HG02852 (cell line): ENCODE results near the gene CKAP2L.

Experiments used
- ATAC-seq: cut with Tn5 transposase; IDR thresholded peaks from one replicate; pipeline ENCODE4 v1.9.1; 2021; ENCODE audit warnings: mild to moderate bottlenecking, moderate library complexity; ENCODE audit not compliant: unreplicated experiment

CKAP2L gene

DNA sequence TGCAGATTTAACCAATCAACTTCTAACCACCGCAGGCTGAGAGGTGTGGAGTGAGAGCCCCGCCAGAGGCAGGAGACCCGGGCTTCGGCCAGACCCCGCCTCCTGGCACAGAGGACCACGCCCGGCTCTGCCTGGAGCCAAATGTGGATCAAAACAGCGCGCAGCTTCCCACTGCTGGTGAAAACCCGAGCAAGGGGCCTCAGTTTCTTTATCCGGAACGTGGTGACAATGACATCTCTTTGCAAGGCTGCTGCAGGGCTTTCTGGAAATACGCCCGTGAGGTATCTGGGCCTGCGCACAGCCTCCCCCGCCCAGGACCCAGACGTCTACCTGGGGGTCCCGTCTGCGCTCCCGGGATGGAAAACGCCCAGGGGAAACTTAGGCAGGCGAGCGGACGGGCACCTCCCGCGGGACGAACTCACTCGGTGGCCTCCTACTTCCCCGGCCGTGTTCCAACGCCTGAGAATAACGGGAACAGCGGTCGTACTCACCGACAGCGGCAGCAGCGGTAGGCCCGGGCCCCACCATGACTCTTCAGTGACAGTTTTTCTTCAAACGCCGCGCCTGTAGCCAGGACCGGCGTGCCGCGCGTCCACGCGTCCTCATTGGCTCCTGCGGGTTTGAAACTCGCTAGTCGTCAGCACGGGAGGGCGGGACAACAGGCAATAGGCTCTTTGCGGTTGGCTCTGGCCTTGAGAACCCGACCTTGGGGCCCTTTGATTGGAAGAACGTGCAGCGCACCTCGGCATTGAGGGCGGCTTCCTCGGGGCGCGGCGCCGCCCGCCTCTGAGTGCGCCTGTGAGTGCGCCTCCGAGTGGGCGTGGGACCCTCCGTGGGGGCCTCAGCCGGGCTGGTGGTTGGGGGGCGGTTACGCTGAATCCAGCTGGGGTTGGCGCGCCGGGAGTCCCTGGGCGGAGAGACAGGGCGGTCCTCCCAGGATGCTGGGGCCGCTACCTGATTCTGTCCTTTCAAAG lies at the start of gene CKAP2L:
Gene CKAP2L (minus strand): TSS at position 539 of the 974 bp plus-strand sequence. CDS start 11 bp downstream, at position 528.
- ATAC-seq: peak; percentile 95

DNA sequence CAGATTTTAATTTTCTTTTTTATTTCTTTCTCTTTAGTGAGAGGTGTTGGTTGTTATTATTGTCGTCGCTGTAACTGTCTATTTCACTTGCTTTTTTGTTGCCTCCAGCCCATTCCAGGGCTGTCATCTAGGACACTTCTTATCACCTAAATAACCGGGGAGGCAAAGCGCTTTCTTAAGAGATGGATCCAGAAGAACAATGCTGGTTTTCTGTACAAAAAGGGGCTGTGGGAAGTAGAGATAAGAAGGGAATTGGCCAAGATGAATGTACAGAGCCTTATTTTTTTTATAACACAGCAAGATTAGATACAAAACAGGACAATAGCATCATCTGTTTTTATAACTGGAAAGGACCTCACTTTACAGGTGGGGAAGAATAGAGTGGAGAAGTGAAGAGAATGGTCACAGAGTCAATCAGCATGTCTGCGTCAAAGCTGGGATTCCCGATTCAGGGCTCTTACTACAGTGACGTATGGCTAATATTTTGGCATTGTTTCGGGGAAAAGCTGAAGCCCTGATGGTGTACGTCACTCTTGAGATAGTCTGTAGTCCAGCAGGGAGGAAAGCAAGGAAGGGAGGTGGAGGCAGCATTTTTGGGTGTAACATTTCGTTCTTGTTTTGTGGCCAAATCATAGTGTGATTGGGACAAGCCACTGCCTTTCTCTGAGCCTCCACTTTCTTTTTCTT lies 49.0 kb upstream of the CKAP2L start:
- ATAC-seq: no peak

DNA sequence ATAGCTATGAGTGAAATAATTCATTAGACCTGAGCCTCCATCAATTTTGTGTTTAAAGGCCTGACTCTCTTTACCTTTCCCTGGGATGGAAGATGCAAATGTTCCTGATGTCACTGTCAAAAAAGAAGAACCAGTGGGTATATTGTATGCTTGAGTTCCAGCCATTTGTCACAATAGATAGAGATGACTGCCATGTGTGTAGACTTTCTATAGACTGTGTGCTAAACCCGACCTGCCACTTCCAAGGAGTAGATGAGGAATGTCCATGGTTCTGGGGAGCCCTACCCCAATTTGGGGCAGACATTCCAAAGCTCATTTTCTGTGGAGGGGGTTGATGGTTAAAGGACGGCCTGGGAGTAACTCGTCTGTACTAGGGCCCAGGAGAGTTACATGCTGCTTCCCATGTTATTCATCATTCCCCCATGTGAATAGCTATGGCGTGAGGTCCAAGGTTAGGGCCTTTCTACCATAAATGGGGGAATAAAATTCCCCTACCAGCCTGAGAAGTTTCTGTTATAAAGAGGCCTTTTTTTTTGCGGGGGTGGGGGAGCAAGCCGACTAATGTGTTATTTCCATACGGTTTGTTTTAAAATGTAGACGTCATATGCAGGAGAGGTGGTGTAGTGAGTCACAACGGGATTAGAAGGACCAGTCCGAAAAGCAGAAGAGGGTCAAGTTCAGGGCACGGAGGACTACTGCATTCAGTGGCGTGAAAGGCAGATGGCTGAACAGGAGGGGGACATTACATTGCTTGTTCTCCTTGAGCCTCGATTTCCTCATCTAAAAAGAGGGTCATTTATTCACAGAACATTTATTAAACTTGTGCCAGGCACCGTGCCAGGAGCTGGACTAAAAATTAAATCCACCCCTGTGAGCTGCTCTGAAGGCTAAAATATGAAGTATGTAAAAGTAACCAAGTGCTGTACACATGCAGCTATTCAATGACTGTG lies 48.2 kb upstream of the CKAP2L start:
- ATAC-seq: no peak

GRCh38 chr2:112811841-112812306 lies 47.5 kb upstream of the CKAP2L start:
- no peak for ATAC-seq

- no peak for ATAC-seq
Observed at GRCh38 chr2:112811276-112811831, 46.9 kb upstream of the CKAP2L start.

- no peak for ATAC-seq
Observed at GRCh38 chr2:112809112-112809511, 44.7 kb upstream of the CKAP2L start.

- ATAC-seq: no peak
Observed at GRCh38 chr2:112807233-112807807, 42.9 kb upstream of the CKAP2L start.

GRCh38 chr2:112805542-112805941 lies 41.1 kb upstream of the CKAP2L start:
- ATAC-seq: peak; percentile 80

DNA sequence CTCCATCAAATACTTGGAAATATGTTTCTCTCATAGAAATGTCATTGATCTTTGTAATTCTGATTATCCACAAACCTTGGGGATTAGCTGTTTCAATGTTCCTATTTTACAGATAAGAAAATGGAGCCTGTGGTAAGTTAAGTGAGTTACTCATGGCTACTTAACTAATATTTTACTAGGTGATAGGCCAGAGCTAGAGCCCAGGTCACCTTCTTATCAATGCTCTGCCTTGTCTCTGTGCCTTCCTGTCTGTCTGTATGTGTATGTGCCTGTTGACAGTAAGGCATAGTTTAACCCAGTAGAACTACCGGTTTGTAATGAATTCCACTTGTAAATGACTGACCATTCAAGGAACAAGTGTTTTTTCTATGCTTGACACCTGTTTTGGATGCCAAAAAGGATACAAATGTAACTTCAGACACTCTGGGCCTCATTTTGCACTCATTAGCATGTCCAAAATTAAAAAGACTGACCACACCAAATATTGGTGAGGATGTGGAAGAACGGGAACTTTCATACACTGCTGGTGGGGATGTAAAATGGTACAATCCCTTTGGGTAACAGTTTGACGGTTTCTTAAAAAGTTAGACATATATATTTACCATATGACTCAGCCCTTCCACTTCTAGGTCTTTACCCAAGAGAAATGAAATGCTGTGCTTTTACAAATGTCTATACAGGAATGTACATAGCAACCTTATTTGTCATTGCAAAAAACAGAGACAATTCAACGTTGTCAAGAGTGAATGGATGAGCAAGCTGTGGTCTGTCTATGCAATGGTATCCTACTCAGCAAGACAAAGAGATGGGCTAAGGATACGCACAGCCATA lies 39.5 kb upstream of the CKAP2L start:
- ATAC-seq: no peak

- ATAC-seq: no peak
Observed at GRCh38 chr2:112800881-112801583, 36.6 kb upstream of the CKAP2L start.

GRCh38 chr2:112798979-112799975 lies 34.9 kb upstream of the CKAP2L start:
- no peak for ATAC-seq

DNA sequence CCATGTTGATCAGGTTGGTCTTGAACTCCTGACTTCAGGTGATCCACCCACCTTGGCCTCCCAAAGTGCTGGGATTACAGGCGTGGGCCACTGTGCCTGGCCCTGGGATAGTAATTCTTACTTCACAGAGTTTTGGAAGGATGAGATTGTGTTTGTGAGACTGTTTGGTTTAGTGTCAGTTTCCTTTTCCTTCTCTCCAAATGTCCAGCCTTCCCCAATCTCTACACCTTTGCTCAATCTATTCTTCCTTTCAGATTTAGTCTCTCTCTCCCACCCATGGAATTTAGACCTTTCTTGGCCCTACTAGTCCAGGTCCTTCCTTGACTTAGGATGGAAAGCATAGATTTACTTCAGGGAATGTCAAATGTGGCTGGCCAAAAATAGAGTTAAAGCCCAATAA lies 32.1 kb upstream of the CKAP2L start:
- ATAC-seq: no peak

- no peak for ATAC-seq
Observed at GRCh38 chr2:112795774-112796173, 31.4 kb upstream of the CKAP2L start.

GRCh38 chr2:112794841-112795240 lies 30.4 kb upstream of the CKAP2L start:
- no peak for ATAC-seq

DNA sequence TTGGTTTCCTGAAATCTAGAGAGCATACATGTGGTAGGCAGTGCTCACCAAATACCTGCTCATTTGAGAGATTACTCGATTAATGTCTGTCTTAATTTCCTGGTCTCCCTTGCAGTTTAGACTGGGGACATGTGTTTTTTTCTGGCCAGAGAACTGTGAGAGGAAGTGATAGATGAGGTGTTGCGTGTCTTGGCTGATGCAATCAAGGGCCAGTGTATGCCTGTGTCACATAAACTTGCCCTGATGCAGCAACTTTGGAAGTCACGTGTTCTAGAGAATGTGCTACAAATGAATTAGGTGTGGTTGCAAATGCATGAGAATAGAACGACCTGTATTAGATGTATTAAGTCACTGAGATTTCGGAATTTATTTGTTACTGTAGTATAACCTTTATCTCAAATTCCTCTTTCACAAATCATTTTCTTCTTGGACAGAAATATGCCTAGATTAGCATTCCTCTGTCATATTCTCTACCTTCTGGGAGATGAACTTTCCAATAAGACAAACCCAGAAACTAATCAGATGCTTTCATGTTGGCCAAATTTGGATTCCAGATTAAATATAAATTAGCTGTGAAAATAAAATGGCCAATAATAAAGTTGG lies 29.8 kb upstream of the CKAP2L start:
- no peak for ATAC-seq

- no peak for ATAC-seq
Observed at GRCh38 chr2:112793449-112793978, 29.1 kb upstream of the CKAP2L start.

GRCh38 chr2:112792419-112792818 lies 28.0 kb upstream of the CKAP2L start:
- ATAC-seq: no peak
